BJ (cell line): ENCODE results near the gene DNAH12. TPM values are rescaled to one million over a fixed set of nuclear protein-coding genes. Genes with fewer than 3 reads are reported as not detected.

Source experiments
- CTCF ChIA-PET: fragments of 350-600 bp; formaldehyde crosslinking; extraction: SDS; loops from one replicate; lab custom pipeline; 2021; ENCODE audit warnings: antibody characterized with exemption, inconsistent platforms; lab: Yijun Ruan, JAX
- POLR2A ChIA-PET: fragments of 300-600 bp; sonication (Branson Sonifier 250); formaldehyde crosslinking; extraction: SDS; loops from one replicate; lab custom pipeline; 2021; ENCODE audit warnings: antibody characterized with exemption; lab: Charles Lee
- DNase-seq: peaks from one replicate; pipeline ENCODE4 v3.0.0-alpha.2; 2011; ENCODE audit warnings: low read depth
- H3K27me3 ChIP-seq: 2 replicates; pipeline ENCODE4 v1.6.0; 2011; ENCODE audit warnings: low read length; ENCODE audit not compliant: control insufficient read depth, insufficient read depth
- H3K36me3 ChIP-seq: 2 replicates; pipeline ENCODE4 v1.5.1; 2011; ENCODE audit warnings: low read length; ENCODE audit not compliant: control insufficient read depth, insufficient read depth
- H3K4me3 ChIP-seq: 2 replicates; pipeline ENCODE4 v1.5.1; 2011; ENCODE audit warnings: low read depth, mild to moderate bottlenecking, control low read depth, low read length
- polyA plus RNA-seq: library from polyadenylated mRNA; depleted of rRNA; stranded (reverse); fragments of >200 nt; gene quantifications from 2 replicates; pipeline ENCODE4 v1.2.3, GENCODE V29; 2011
- TF ChIP-seq, protein P1 (sequence below): IDR thresholded peaks from 2 replicates; pipeline ENCODE4 v1.5.1; 2011; ENCODE audit warnings: low read depth, mild to moderate bottlenecking, control low read depth, inconsistent platforms, low read length, moderate library complexity; ENCODE audit not compliant: insufficient read depth

DNAH12 gene
- polyA plus RNA-seq, 1 experiment: not detected

DNA sequence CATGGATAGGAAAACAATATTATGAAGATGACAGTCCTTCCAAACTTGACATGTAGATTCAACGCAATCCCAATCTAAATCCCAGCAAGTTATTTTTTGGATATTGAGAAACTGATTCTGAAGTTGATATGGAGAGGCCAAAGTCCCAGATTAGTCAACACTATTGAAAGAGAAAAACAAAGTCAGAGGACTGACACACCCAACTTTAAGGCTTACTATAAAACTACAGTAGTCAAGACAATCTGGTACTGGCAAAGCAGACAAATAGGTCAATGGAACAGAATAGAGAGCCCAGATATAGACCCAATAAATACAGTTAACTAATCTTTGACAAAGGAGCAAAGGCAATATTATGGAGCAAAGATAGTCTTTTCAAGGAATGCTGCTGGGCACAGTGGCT lies 132.4 kb downstream of the DNAH12 start:
- Histone ChIP-seq H3K27me3 (no peaks in the 10 kb centered on the region), H3K36me3 (no peaks in the 10 kb centered on the region), H3K4me3 (no peak overlapping the region)
- ChIA-PET POLR2A (no interaction called here), CTCF (no interaction called here)
- DNase-seq: no peak
- TF ChIP-seq, protein P1, sequence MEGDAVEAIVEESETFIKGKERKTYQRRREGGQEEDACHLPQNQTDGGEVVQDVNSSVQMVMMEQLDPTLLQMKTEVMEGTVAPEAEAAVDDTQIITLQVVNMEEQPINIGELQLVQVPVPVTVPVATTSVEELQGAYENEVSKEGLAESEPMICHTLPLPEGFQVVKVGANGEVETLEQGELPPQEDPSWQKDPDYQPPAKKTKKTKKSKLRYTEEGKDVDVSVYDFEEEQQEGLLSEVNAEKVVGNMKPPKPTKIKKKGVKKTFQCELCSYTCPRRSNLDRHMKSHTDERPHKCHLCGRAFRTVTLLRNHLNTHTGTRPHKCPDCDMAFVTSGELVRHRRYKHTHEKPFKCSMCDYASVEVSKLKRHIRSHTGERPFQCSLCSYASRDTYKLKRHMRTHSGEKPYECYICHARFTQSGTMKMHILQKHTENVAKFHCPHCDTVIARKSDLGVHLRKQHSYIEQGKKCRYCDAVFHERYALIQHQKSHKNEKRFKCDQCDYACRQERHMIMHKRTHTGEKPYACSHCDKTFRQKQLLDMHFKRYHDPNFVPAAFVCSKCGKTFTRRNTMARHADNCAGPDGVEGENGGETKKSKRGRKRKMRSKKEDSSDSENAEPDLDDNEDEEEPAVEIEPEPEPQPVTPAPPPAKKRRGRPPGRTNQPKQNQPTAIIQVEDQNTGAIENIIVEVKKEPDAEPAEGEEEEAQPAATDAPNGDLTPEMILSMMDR: no peak

DNA sequence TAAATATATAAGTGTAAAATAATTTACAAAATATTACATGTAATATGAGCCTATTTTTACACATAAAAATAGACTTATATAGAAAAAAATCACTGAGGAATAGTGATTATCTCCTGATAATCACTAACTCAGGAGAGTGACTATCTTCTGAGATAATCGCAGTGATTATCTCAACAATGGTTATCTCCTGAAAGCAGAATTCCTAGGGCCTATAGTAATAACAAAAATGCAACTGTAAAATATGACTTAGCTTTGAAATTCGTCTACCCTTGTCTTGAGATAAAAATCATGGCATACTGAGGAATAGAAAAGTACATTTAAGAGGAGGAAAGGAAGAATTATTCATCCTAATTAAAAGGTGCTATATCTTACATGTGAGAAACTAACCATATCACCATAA lies 134.7 kb downstream of the DNAH12 start:
- no peaks in the 10 kb centered on the region for H3K36me3 ChIP-seq
- DNase-seq: no peak
- H3K27me3 ChIP-seq: no peaks in the 10 kb centered on the region
- ChIA-PET CTCF (no interaction called here), POLR2A (no interaction called here)
- TF ChIP-seq, protein P1: no peak
- no peak overlapping the region for H3K4me3 ChIP-seq

GRCh38 chr3:57402675-57403074 lies 141.5 kb downstream of the DNAH12 start:
- H3K36me3 ChIP-seq: no peaks in the 10 kb centered on the region
- TF ChIP-seq, protein P1: no peak
- ChIA-PET CTCF (interaction anchor here (1.4 kb wide), 1 partner anchor 450 kb away, joined by 4 read pairs; no protein-coding TSS in a partner anchor), POLR2A (no interaction called here)
- peaks cover 2% of the 10 kb centered on the region; the same call in 1 of the 2 replicates for H3K27me3 ChIP-seq
- no peak overlapping the region for H3K4me3 ChIP-seq
- no peak for DNase-seq

DNA sequence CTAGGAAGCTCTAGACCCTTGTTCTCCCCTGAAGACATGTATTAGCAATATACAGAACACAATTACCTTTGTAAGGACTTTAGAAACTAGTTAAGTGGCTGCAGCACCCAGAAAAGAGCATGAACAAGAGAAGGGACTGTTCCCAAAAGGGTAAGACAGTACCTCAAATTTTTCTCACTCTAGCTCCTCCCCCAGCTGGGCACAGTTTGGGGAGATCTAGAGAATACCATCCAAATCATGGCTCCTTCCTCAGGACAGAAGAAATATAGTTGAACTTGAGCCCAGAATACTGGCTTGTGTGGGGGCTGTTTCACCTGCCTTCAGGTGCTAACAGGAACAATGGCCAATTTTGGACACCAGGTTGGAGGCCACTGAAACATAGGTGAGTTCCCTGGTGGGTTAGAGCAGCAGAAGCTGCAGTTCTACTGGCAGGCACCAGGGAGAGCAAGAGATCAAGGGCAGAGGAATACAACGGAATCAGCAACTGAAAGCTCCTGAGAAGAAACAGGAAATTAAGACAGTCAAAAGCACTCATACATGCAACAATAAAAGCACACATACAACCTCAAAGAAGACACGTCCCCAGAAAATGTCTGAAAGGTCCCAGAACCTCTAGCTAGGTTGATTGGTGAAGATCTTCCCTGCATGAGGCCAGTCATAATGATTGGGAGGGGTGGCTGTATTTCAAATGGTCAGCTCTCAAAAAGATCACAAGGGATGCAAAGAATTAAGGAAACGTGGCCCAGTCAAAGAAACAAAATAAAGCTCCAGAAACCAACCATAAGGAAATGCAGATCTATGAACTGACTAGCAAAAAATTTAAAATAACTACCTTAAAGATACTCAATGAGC lies 146.7 kb downstream of the DNAH12 start:
- ChIA-PET CTCF (interaction anchor here (0.7 to 4.2 kb wide), 27 partner anchors 8 to 708 kb away, joined by 3 to 44 read pairs (median 3); no protein-coding TSS in a partner anchor), POLR2A (no interaction called here)
- H3K27me3 ChIP-seq: no peaks in the 10 kb centered on the region; the same call in 1 of the 2 replicates
- no peak for DNase-seq
- TF ChIP-seq, protein P1: peak; percentile 92
- H3K36me3 ChIP-seq: no peaks in the 10 kb centered on the region
- H3K4me3 ChIP-seq: no peak overlapping the region

DNA sequence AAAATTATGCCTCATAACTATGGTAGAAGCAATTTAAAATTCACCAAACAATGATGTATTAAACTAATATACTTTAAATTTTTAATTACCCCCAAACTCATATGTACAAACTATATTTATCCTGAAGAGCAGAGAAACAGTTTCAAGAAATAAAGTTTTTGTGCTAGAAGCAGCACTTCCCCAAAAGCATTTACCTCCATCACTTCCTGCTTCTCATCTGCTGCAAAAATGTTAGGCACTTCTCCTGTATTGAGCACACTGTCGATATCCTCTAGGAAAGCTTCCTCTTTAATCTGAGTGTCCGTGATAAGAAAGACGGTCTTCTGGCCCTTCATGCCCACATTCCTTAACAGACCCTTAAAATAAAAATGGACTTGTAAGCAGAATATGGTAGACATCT lies 150.2 kb downstream of the DNAH12 start:
- TF ChIP-seq, protein P1: no peak
- DNase-seq: no peak
- H3K27me3 ChIP-seq: no peaks in the 10 kb centered on the region
- CTCF ChIA-PET: no interaction called here
- no peak overlapping the region for H3K4me3 ChIP-seq
- POLR2A ChIA-PET: no interaction called here
- no peaks in the 10 kb centered on the region for H3K36me3 ChIP-seq
